GM19238 (cell line): ENCODE measurements around the gene DZIP3.
"Not testable (repeated sequence)": the region's sequence is repeated elsewhere in the genome, so short reads cannot be mapped to it uniquely, and the experiment has no call there.

Experiments used
- DNase-seq: peaks from one replicate; pipeline ENCODE4 v3.0.0; 2011; ENCODE audit warnings: low spot score; ENCODE audit not compliant: insufficient read length

The DZIP3 gene

DNA sequence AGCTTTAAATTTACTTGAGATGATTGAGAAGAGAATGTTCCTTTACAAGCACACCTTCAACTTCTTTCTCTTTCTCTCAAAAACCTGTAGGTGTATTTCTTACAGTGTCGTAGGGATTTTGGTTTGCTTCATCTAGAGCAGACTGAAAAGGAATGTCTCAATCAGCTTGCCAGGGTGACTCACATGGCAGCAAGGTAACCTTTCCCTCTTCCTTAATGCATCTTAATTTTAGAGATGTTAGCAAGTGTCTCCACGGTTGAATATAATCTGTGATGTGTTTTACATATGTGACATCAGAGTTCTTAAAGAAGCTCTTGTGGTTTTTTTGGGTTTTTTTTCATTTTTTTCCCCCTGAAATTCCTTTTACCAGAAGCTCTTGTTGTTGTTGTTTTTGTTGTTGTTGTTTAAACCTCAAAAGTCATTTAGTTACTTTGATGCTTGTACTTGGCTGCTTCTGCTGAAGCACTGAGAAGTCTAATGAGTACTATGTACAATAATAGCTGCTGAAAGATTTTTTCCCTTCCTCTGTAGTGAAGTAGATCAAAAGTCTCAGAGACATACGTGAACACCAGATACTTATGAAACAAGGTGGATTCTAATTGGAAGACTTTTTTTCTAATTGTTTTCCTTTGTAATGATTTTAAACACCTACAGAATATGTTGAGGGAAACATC lies 84.6 kb downstream of the DZIP3 start:
- DNase-seq = no peak

DNA sequence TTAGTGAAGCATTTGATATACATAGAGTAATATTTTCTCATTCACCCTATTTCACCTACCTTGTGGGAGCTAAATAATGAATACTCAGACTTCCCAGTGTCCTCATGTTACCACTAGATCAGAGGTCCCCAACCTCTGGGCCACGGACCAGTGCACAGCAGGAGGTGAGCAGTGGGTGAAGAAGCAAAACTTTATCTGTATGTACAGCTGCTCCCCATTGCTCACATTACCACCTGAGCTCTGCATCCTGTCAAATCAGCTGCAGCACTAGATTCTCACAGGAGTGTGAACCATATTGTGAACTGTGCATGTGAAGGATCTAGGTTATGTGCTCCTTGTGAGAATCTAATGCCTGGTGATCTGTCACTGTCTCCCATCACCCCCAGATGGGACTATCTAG lies 88.3 kb downstream of the DZIP3 start:
- no peak for DNase-seq

DNA sequence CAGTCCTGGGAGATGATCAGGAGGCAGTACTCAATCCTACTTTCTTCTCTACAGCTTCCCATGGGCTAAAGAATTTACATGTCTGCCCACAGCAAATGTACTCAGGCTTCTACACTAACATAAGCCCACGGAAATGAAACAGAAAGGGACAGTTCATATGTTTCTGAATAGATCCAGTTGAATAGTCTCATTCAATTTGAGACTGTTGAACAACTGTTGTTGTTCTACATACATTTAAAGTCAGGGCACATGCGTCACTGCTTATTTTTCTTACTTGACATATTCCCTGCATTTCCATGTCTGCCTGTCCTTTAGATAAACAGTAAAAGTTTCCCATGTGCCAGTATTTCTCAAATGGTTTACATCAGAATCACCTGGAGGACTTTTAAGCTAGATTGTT lies 102.8 kb downstream of the DZIP3 start:
- not testable (repeated sequence) for DNase-seq

DNA sequence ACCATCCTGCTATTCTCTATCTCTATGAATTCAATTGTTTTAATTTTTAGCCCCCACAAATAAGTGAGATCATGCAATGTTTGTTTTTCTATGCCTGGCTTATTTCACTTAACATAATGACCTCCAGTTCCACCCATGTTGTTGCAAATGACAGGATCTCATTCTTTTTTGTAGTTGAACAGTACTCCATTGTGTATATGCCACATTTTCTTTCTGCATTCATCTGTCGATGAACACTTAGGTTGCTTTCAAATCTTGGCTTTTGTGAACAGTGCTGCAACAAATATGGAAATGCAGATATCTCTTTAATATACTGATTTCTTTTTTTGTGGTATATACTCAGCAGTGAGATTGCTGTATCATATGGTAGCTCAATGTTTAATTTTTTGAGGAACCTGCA lies 108.9 kb downstream of the DZIP3 start:
- DNase-seq = no peak

DNA sequence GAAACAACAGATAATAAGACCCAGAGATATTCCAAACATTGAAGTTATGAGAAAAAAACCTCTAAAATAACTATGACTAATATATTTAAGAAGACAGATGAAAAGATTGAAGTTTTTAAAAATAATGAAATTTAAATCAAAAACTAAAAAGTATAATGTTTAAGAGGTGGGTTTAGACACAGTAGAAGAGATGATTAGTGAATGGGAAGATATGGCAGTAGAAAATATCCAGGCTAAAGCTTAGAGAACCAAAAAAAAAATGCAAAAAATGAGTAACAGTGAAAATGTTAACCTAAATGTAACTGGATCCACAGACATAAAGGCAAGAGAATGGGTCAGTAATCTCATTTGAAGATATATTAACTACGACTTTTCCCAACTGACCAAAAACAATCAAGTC lies 115.5 kb downstream of the DZIP3 start:
- no peak for DNase-seq

DNA sequence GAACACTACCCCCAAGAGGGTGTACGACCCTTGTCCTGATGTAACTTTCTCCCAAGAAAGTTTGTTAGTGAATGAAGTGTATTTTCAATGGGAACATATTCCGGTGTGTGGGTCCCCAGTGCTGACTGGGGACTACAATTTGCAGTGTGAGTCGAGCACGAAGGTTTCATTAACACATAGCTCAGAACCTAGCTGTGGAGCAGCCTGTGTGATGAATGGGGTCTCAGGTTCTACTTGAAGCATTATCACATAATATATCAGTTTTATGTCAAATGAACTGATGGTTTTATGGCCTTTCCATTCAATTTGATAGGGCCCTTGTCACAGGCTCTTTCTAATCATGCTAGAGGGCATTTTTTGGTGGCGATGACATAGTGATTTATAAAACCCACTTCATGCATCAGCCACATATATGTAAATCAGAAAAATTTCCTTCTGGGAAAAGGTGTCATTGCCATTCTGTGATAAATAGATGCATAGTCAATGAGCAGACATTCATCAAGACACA lies 123.5 kb downstream of the DZIP3 start:
- no peak for DNase-seq

DNA sequence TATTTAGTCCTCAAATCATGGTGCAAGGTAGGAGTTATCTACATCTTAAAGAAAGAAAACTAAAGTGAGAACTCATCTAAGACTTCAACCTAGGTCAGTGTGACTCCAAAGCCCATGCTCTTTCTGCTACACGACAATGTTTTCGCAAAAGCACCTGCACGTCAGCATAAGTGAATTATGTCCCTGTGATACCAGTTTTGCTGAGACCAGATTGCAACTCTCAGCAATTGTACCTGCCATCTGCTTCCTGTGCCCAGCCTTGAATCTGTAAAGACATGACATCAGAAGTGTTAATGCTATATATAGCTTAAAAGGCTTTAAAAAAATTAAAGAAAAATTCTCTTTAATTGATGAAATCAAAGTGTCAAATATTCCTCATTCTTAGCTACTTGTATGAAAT lies 124.3 kb downstream of the DZIP3 start:
- no peak for DNase-seq

DNA sequence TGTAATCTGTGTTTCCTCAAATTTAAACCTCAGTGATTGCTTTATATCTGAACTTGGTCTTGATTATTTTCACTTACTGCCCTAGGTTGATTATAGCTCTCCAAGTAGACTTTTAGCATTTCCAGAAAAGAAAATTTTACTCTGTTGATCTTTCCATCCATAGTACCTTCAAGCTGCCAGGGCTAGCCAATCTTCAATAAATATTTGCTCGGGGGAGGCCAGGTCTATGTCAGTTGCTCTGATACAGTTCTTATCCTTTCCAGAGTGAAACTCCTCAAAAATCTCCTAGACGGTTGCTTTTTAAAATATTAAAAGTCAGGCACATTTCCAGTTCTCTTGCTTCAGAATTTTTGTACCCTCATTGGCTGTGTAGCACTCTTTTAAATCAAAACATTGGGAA lies 128.9 kb downstream of the DZIP3 start:
- no peak for DNase-seq

DNA sequence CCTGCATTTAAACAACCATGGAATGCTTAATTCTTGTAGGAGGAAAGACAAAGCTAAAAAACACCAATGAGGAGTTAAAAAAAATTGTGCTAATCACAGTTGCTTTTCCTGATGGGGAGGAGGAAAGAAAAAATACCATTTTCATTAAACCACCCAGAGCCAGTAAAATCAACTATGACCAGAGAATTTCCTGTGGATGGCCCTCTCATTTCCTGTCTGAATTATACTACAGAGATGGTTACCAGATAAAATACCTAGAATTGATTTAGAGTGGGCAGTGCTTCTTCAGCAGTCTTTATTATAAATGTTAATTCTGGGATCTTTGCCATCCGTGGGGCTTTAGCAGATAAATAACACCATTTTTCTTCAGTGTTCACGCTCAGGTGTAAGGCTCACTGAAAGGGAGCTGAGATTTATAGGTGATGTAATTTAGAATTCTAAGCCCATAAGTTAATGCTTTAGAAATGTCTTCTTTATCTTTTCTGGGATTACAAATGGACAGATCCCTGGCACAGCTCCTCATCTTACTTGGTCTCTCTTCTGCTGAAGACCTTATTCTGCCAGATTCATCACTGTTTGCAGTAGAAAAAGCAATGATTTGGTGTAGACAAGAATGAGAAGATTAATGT lies 129.8 kb downstream of the DZIP3 start:
- no peak for DNase-seq

DNA sequence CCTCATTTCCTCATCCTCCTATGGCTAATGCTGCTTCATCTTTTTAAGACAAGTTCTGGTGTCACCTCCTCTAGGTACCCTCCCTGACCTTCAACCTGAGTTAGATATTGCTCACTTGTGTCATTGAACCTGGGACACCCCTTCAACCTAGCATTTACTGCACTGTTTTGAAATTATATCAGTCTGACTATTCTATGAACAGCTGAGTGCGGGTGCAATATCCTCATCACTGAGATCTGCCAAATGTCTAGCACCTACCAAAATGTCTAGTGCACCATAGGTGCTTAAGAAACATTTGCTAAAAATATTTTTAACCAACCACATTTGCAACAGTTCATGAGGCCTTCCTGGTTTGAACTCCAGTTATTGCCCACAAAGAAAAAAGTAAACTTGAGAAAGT lies 133.2 kb downstream of the DZIP3 start:
- DNase-seq = no peak

DNA sequence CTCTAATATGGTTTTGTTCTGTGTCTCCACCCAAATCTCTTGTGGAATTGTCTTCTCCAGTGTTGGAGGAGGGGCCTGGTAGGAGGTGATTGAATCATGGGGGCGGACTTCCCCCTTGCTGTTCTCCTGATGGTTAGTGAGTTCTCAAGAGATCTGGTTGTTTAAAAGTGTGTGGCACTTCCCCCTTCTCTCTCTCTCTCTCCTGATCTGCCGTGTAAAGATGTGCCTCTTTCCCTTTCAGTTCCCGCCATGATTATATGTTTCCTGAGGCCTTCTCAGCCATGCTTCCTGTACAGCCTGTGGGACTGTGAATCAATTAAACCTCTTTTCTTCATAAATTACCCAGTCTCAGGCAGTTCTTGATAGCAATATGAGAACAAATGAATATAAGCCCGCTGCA lies 134.6 kb downstream of the DZIP3 start:
- no peak for DNase-seq

DNA sequence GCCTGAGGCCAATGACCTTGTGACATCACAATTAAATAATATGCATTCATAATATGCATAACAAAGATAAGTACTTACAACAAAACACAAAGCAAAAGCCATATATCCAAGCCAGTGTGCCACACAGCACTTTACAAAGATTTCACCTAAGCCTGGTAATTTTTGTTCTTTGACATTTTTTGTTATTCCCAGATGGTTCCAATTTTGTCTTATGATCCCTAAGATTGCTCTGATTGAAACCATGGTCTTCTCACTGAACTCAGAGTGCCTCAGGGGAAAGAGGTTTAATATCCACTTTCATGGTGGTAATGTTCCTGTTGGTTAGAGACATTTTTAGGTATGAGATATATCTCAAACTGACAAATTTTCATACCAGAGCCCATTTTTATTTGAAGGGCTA lies 138.6 kb downstream of the DZIP3 start:
- DNase-seq = no peak

DNA sequence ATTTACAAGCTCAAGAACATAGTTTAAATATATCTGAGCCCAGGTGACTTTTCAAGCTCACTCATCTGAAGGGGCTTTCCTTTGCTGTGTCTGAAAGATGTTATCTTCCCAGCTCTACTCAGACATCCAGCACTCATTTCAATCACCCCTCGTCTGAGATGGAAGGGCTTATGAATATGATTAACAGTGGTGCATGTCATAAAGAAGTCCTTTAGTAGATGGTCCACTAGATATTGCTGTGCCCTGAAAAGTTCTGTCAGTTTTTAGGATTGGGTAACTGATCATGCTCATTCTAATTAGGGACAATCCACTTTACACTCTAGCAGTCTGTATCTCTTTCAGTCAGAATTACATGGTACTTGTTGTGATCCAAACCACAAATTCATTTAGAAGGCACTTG lies 139.4 kb downstream of the DZIP3 start:
- no peak for DNase-seq

DNA sequence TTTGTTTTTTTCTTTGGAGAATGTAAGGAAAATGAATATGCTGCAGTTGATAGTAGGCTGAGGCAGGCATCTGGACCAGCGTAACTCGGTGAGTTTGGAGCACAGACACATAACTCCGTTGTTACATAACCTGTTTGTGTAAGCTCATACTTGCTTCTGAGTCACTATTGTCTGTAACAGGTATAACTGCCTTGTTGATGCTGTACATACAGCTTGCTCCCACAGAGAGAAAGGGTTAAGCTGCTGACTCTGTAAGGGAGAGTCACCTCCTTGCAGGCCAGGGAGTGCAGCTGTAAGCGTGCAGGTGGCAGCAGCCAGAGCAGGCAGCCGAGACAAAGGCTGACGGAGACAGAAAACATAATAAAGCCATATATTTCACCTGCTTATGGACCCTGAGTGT lies 147.3 kb downstream of the DZIP3 start:
- no peak for DNase-seq

DNA sequence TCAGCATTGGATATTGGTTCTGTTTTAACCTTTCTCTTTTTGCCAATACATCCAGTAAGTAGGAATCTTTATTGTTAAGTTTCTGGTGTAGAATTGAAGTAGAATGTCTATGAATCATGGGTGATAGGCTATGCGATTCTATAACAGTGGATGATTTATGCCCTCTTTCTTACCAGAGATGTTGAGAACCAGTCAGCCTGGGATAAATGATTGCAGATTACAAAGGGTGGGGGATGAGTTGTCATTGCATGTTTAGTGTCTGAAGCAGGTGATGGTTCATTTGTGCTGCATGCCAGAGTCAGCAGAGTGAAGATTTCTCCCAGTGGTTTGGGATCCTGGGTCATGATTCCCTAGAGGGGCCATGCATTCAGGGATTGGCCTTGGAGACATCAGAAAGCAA lies 153.4 kb downstream of the DZIP3 start:
- no peak for DNase-seq
